ENCODE measurements around the gene KCNQ1. TPM values are rescaled to one million over a fixed set of nuclear protein-coding genes. Genes with fewer than 3 reads are reported as not detected.

Gene KCNQ1
- total and polyA plus RNA-seq, 2 experiments from 2014 or later: not detected

- H3K27ac ChIP-seq: no peak overlapping the region
- TF ChIP-seq EZH2phosphoT487 (IDR thresholded peaks at IDR 0.05; ENCODE audit: insufficient read depth, low read depth) (no peak), EZH2 (IDR thresholded peaks at IDR 0.05; ENCODE audit: insufficient read depth, poor library complexity, severe bottlenecking) (no peak)
- WGBS, 2 experiments (ENCODE audit: low coverage in 1 of 2, low lambda C conversion rate in 2 of 2, missing lambda C conversion rate in 2 of 2): 68 to 70% methylated on average over 9 to 10 of the region's 12 CpGs
- H4K20me1 ChIP-seq (ENCODE audit: insufficient read depth): no peaks in the 10 kb centered on the region
- in situ Hi-C loops (cut with MboI): no loop called here
- no peak overlapping the region for H3K4me3 ChIP-seq
- H3K27me3 ChIP-seq (replicated peaks; ENCODE audit: insufficient read depth): 0 out of 2 replicates have a peak, but pooled peaks cover 7% of the 10 kb centered on the region
- H3K9me3 ChIP-seq (ENCODE audit: low read depth): no peaks in the 10 kb centered on the region
- no peak overlapping the region for H2AFZ ChIP-seq
- H3F3A ChIP-seq (ENCODE audit: insufficient read depth): no peaks in the 10 kb centered on the region
- no peak overlapping the region for H3K9ac ChIP-seq
- no peaks in the 10 kb centered on the region for H3K36me3 ChIP-seq (ENCODE audit: low read depth)
- no peaks in the 10 kb centered on the region for H3K79me2 ChIP-seq (ENCODE audit: insufficient read depth)
- H3K4me2 ChIP-seq (ENCODE audit: unreplicated experiment): no peak overlapping the region
- DNase-seq: no peak
- H3K4me1 ChIP-seq (ENCODE audit: insufficient read depth): no peaks in the 10 kb centered on the region
- no peaks in the 10 kb centered on the region for H3K9me2 ChIP-seq (ENCODE audit: insufficient read depth)
Measured at GRCh38 chr11:2732940-2733628, 288.3 kb downstream of the KCNQ1 start.

GRCh38 chr11:2734181-2735052 lies 289.6 kb downstream of the KCNQ1 start:
- Histone ChIP-seq H3K36me3 (ENCODE audit: low read depth) (no peaks in the 10 kb centered on the region), H3K27ac (no peak overlapping the region), H3F3A (ENCODE audit: insufficient read depth) (no peaks in the 10 kb centered on the region), H2AFZ (no peak overlapping the region), H3K4me3 (no peak overlapping the region), H3K4me1 (ENCODE audit: insufficient read depth) (no peaks in the 10 kb centered on the region), H3K9me3 (ENCODE audit: low read depth) (no peaks in the 10 kb centered on the region), H4K20me1 (ENCODE audit: insufficient read depth) (no peaks in the 10 kb centered on the region), H3K27me3 (replicated peaks; ENCODE audit: insufficient read depth) (0 out of 2 replicates have a peak, but pooled peaks cover under 1% of the 10 kb centered on the region), H3K4me2 (ENCODE audit: unreplicated experiment) (no peak overlapping the region), H3K9ac (no peak overlapping the region), H3K9me2 (ENCODE audit: insufficient read depth) (no peaks in the 10 kb centered on the region), H3K79me2 (ENCODE audit: insufficient read depth) (no peaks in the 10 kb centered on the region)
- TF ChIP-seq EZH2phosphoT487 (IDR thresholded peaks at IDR 0.05; ENCODE audit: insufficient read depth, low read depth): no peak
- TF ChIP-seq EZH2 (IDR thresholded peaks at IDR 0.05; ENCODE audit: insufficient read depth, poor library complexity, severe bottlenecking): no peak
- 72% methylated on average over 29 to 32 of the region's 32 CpGs for WGBS, 2 experiments (ENCODE audit: low coverage in 1 of 2, low lambda C conversion rate in 2 of 2, missing lambda C conversion rate in 2 of 2)
- DNase-seq: no peak
- in situ Hi-C loops (cut with MboI): no loop called here

- H3K4me1 ChIP-seq (ENCODE audit: insufficient read depth): no peaks in the 10 kb centered on the region
- 79 to 84% methylated on average over 8 to 12 of the region's 12 CpGs for WGBS, 2 experiments (ENCODE audit: low coverage in 1 of 2, low lambda C conversion rate in 2 of 2, missing lambda C conversion rate in 2 of 2)
- in situ Hi-C loops (cut with MboI): no loop called here
Measured at GRCh38 chr11:2735053-2735589, 290.3 kb downstream of the KCNQ1 start.

GRCh38 chr11:2736577-2737225 lies 291.9 kb downstream of the KCNQ1 start:
- no peak overlapping the region for H3K4me2 ChIP-seq (ENCODE audit: unreplicated experiment)
- no peak overlapping the region for H3K27ac ChIP-seq
- in situ Hi-C loops (cut with MboI): no loop called here
- no peaks in the 10 kb centered on the region for H3K9me3 ChIP-seq (ENCODE audit: low read depth)
- WGBS, 2 experiments (ENCODE audit: low coverage in 1 of 2, low lambda C conversion rate in 2 of 2, missing lambda C conversion rate in 2 of 2): 86 to 88% methylated on average over 21 of the region's 21 CpGs
- H3F3A ChIP-seq (ENCODE audit: insufficient read depth): no peaks in the 10 kb centered on the region
- H3K36me3 ChIP-seq (ENCODE audit: low read depth): no peaks in the 10 kb centered on the region
- H3K9me2 ChIP-seq (ENCODE audit: insufficient read depth): no peaks in the 10 kb centered on the region
- no peak overlapping the region for H3K4me3 ChIP-seq
- H4K20me1 ChIP-seq (ENCODE audit: insufficient read depth): no peaks in the 10 kb centered on the region
- H3K79me2 ChIP-seq (ENCODE audit: insufficient read depth): no peaks in the 10 kb centered on the region
- TF ChIP-seq EZH2phosphoT487 (IDR thresholded peaks at IDR 0.05; ENCODE audit: insufficient read depth, low read depth) (no peak), EZH2 (IDR thresholded peaks at IDR 0.05; ENCODE audit: insufficient read depth, poor library complexity, severe bottlenecking) (no peak)
- H3K4me1 ChIP-seq (ENCODE audit: insufficient read depth): peaks cover 4% of the 10 kb centered on the region
- DNase-seq: no peak
- no peak overlapping the region for H2AFZ ChIP-seq
- no peak overlapping the region for H3K9ac ChIP-seq
- H3K27me3 ChIP-seq (replicated peaks; ENCODE audit: insufficient read depth): no peaks in the 10 kb centered on the region

More at GRCh38 chr11:2735053-2735589, 290.3 kb downstream of the KCNQ1 start:
- no peak for DNase-seq
- Histone ChIP-seq H3K27me3 (replicated peaks; ENCODE audit: insufficient read depth) (no peaks in the 10 kb centered on the region), H3K79me2 (ENCODE audit: insufficient read depth) (no peaks in the 10 kb centered on the region), H4K20me1 (ENCODE audit: insufficient read depth) (no peaks in the 10 kb centered on the region), H3K9ac (no peak overlapping the region), H3F3A (ENCODE audit: insufficient read depth) (no peaks in the 10 kb centered on the region), H3K9me2 (ENCODE audit: insufficient read depth) (no peaks in the 10 kb centered on the region), H3K36me3 (ENCODE audit: low read depth) (no peaks in the 10 kb centered on the region), H2AFZ (no peak overlapping the region), H3K9me3 (ENCODE audit: low read depth) (no peaks in the 10 kb centered on the region), H3K4me2 (ENCODE audit: unreplicated experiment) (no peak overlapping the region), H3K4me3 (no peak overlapping the region), H3K27ac (no peak overlapping the region)
- no peak for TF ChIP-seq EZH2phosphoT487 (IDR thresholded peaks at IDR 0.05; ENCODE audit: insufficient read depth, low read depth)
- no peak for TF ChIP-seq EZH2 (IDR thresholded peaks at IDR 0.05; ENCODE audit: insufficient read depth, poor library complexity, severe bottlenecking)
